CD14-positive monocyte (primary cell): ENCODE data around the gene DVL3. TPM values are rescaled to one million over a fixed set of nuclear protein-coding genes. Genes with fewer than 3 reads are reported as not detected.
A peak's percentile ranks its signal among the peaks of the same experiment; 100 is the strongest.

ENCODE experiments used
- DNase-seq, 3 donors: peaks; one replicate each; pipeline ENCODE4 v3.0.0-alpha.2; 2011 to 2022
- H2AFZ ChIP-seq: 2 replicates; pipeline ENCODE4 v1.6.0; 2012; ENCODE audit warnings: mild to moderate bottlenecking, low read depth, low read length, inconsistent platforms; ENCODE audit not compliant: insufficient read depth, poor library complexity, severe bottlenecking
- H3K27ac ChIP-seq, 2 donors: 1 replicate in 1 of 2; 2 replicates in 1 of 2; pipeline ENCODE4 v1.5.1; 2012 to 2013; ENCODE audit warnings: low read length in 2 of 2, control low read depth in 1 of 2, inconsistent platforms in 1 of 2, low read depth in 1 of 2, mild to moderate bottlenecking in 1 of 2
- H3K27me3 ChIP-seq, 2 donors: one replicate each; pipeline versions ENCODE4 v1.6.0 to v1.6.1; 2011 to 2013; ENCODE audit warnings: low read length in 2 of 2; ENCODE audit not compliant: control insufficient read depth in 2 of 2, insufficient read depth in 2 of 2
- H3K36me3 ChIP-seq, 2 donors: replicated peaks in 1 of 2; 1 replicate in 1 of 2; 2 replicates in 1 of 2; pipeline versions ENCODE4 v1.5.1 to v1.6.1; 2012 to 2013; ENCODE audit warnings: low read length in 2 of 2, control low read depth in 1 of 2, inconsistent platforms in 1 of 2, mild to moderate bottlenecking in 1 of 2; ENCODE audit not compliant: insufficient read depth in 2 of 2, control insufficient read depth in 1 of 2
- H3K4me1 ChIP-seq, 2 donors: 1 replicate in 1 of 2; 2 replicates in 1 of 2; pipeline versions ENCODE4 v1.5.1 to v1.6.1; 2012 to 2013; ENCODE audit warnings: low read length in 2 of 2, control low read depth in 1 of 2, inconsistent platforms in 1 of 2, mild to moderate bottlenecking in 1 of 2, moderate library complexity in 1 of 2; ENCODE audit not compliant: insufficient read depth in 2 of 2, control insufficient read depth in 1 of 2
- H3K4me2 ChIP-seq: replicated peaks from 2 replicates; pipeline ENCODE3; 2012; ENCODE audit warnings: low read length, moderate library complexity, mild to moderate bottlenecking; ENCODE audit not compliant: poor library complexity, severe bottlenecking; ENCODE audit errors: extremely low read depth
- H3K4me3 ChIP-seq, 3 experiments: fragments of 200-600 bp in 1 of 3; sonication (generic) in 1 of 3; replicated peaks in 1 of 3; 1 replicate in 2 of 3; 2 replicates in 1 of 3; pipeline ENCODE4 v1.5.1; 2011 to 2013; ENCODE audit warnings: low read length in 3 of 3, mild to moderate bottlenecking in 3 of 3, control low read depth in 2 of 3, low read depth in 2 of 3, inconsistent platforms in 1 of 3, moderate library complexity in 1 of 3
- H3K79me2 ChIP-seq: 2 replicates; pipeline ENCODE4 v1.6.0; 2012; ENCODE audit warnings: mild to moderate bottlenecking, control low read depth, inconsistent platforms, low read length, moderate library complexity; ENCODE audit not compliant: insufficient read depth
- H3K9ac ChIP-seq: 2 replicates; pipeline ENCODE4 v1.6.0; 2017; ENCODE audit warnings: low read length, mild to moderate bottlenecking; ENCODE audit not compliant: insufficient read depth, poor library complexity, severe bottlenecking
- H3K9me3 ChIP-seq, 2 donors: replicated peaks in 1 of 2; 1 replicate in 1 of 2; 2 replicates in 1 of 2; pipeline versions ENCODE4 v1.5.1 to v1.6.1; 2012 to 2013; ENCODE audit warnings: low read length in 2 of 2, control low read depth in 1 of 2; ENCODE audit not compliant: control insufficient read depth in 1 of 2, insufficient read depth in 1 of 2
- H4K20me1 ChIP-seq: 2 replicates; pipeline ENCODE4 v1.6.0; 2012; ENCODE audit warnings: mild to moderate bottlenecking, low read length, control low read depth, moderate library complexity; ENCODE audit not compliant: insufficient read depth
- H3K27ac Mint-ChIP-seq, 7 donors: one replicate each; pipeline ENCODE4 v1.8.0; 2020; ENCODE audit warnings: mild to moderate bottlenecking in 7 of 7, mixed read lengths in 7 of 7, moderate library complexity in 6 of 7, inconsistent platforms in 2 of 7
- H3K27me3 Mint-ChIP-seq, 3 donors: one replicate each; pipeline ENCODE4 v1.8.0; 2021 to 2022; ENCODE audit warnings: low read depth in 3 of 3, mild to moderate bottlenecking in 3 of 3, mixed read lengths in 3 of 3, moderate library complexity in 3 of 3, inconsistent platforms in 1 of 3
- H3K36me3 Mint-ChIP-seq, 2 donors: one replicate each; pipeline ENCODE4 v1.8.0; 2020; ENCODE audit warnings: mixed read lengths in 2 of 2, inconsistent platforms in 1 of 2, mild to moderate bottlenecking in 1 of 2
- H3K4me1 Mint-ChIP-seq: one replicate; pipeline ENCODE4 v1.8.0; 2020; ENCODE audit warnings: mild to moderate bottlenecking, mixed read lengths
- H3K4me3 Mint-ChIP-seq, 2 donors: one replicate each; pipeline ENCODE4 v1.8.0; 2020; ENCODE audit warnings: mild to moderate bottlenecking in 2 of 2, mixed read lengths in 2 of 2, moderate library complexity in 1 of 2
- H3K9me3 Mint-ChIP-seq, 7 donors: one replicate each; pipeline ENCODE4 v1.8.0; 2020 to 2022; ENCODE audit warnings: mixed read lengths in 7 of 7, mild to moderate bottlenecking in 6 of 7, moderate library complexity in 6 of 7, inconsistent platforms in 2 of 7
- CTCF ChIP-seq: fragments of 200-600 bp; IDR thresholded peaks from one replicate; pipeline ENCODE4 v1.8.0; 2022; ENCODE audit warnings: antibody characterized with exemption, mild to moderate bottlenecking
- WGBS: methylation state at CpG from one replicate; pipeline ENCODE4 v1.1.5; 2013; ENCODE audit warnings: missing lambda C conversion rate; ENCODE audit not compliant: insufficient coverage; 5-methylcytosine and 5-hydroxymethylcytosine counted together
- intact Hi-C, 2 donors: fragments of 100-400 bp; cut with micrococcal nuclease; formaldehyde crosslinking; loops; one replicate each; pipeline versions ENCODE4 v1.15.0 to v1.15.1; 2023
- polyA plus RNA-seq, 3 donors: library from polyadenylated mRNA; depleted of rRNA in 1 of 3; unstranded in 2 of 3; stranded (reverse) in 1 of 3; fragments of 300-500 nt in 2 of 3; fragments of >200 nt in 1 of 3; fragmentation: Illumina TruSeq in 2 of 3; gene quantifications; 1 replicate in 2 of 3; 2 replicates in 1 of 3; pipeline ENCODE4 v1.2.3, GENCODE V29; 2012 to 2021

DVL3 gene
- polyA plus RNA-seq, 3 donors = 4.5 to 42.1 (median 9.4) TPM

- peaks cover 8% of the 10 kb centered on the region for H4K20me1 ChIP-seq
- DNase-seq = no peak
- peaks cover 51 to 63% of the 10 kb centered on the region in 2 donors for H3K36me3 ChIP-seq
- peaks cover 0 to 3% (median 3%) of the 10 kb centered on the region in 3 donors for H3K27me3 Mint-ChIP-seq
- no peak overlapping the region for H3K4me2 ChIP-seq
- H3K79me2 ChIP-seq = peaks cover 19% of the 10 kb centered on the region
- no peak overlapping the region for H3K9ac ChIP-seq
- H3K4me1 ChIP-seq = peaks cover 16 to 20% of the 10 kb centered on the region in 2 donors
- no peak overlapping the region for H3K27ac Mint-ChIP-seq
- H3K4me3 ChIP-seq = no peak overlapping the region
- no peak for TF ChIP-seq CTCF
- peaks cover 18% of the 10 kb centered on the region for H3K4me1 Mint-ChIP-seq
- H3K4me3 Mint-ChIP-seq = no peak overlapping the region
- H2AFZ ChIP-seq = no peak overlapping the region
- H3K9me3 ChIP-seq = no peaks in the 10 kb centered on the region
- H3K36me3 Mint-ChIP-seq = peaks cover 48 to 56% of the 10 kb centered on the region in 2 donors
- intact Hi-C loops = loop anchor here (5.0 kb wide), 2 partner anchors 39 to 126 kb away; partner anchors contain the start of gene PSMD2 (in 1 of the 2)
- 95% methylated on average over 9 of the region's 9 CpGs for WGBS
- H3K9me3 Mint-ChIP-seq = no peaks in the 10 kb centered on the region
- H3K27ac ChIP-seq = no peak overlapping the region
- no peaks in the 10 kb centered on the region for H3K27me3 ChIP-seq
Observed at GRCh38 chr3:184171562-184171961, 16.4 kb downstream of the DVL3 start.

- Mint-ChIP-seq H3K27me3 (peaks cover 0 to 3% (median 3%) of the 10 kb centered on the region in 3 donors), H3K27ac (peak overlapping the region in 1 of 7 donors; percentile 30), H3K9me3 (no peaks in the 10 kb centered on the region), H3K4me3 (no peak overlapping the region), H3K36me3 (peaks cover 39 to 53% of the 10 kb centered on the region in 2 donors), H3K4me1 (peaks cover 29% of the 10 kb centered on the region)
- intact Hi-C loops = loop anchor here (5.0 kb wide), 2 partner anchors 41 to 124 kb away; partner anchors contain the start of gene PSMD2 (in 1 of the 2)
- Histone ChIP-seq H3K4me2 (no peak overlapping the region), H3K4me3 (no peak overlapping the region), H3K36me3 (peaks cover 48 to 60% of the 10 kb centered on the region in 2 donors), H3K79me2 (peaks cover 32% of the 10 kb centered on the region), H3K4me1 (peaks cover 27 to 33% of the 10 kb centered on the region in 2 donors), H3K27ac (no peak overlapping the region), H3K9ac (no peak overlapping the region), H2AFZ (no peak overlapping the region), H4K20me1 (peaks cover 21% of the 10 kb centered on the region), H3K9me3 (no peaks in the 10 kb centered on the region), H3K27me3 (no peaks in the 10 kb centered on the region)
- TF ChIP-seq CTCF = no peak
- WGBS = 87% methylated on average over 4 of the region's 5 CpGs
- no peak for DNase-seq
Observed at GRCh38 chr3:184172681-184173373, 17.6 kb downstream of the DVL3 start.
